Keratinocyte (primary cell): Measurements from ENCODE around the gene ICAM4. TPM values are rescaled to one million over a fixed set of nuclear protein-coding genes. Genes with fewer than 3 reads are reported as not detected.

Source experiments
- DNase-seq: peaks from one replicate; pipeline ENCODE4 v3.0.0-alpha.2; 2011; ENCODE audit warnings: low read depth, missing footprints, low spot score
- FAIRE-seq: peaks from 2 replicates; lab custom pipeline; 2011; peaks lifted over from hg19 to GRCh38; lab: Jason Lieb, UNC
- H2AFZ ChIP-seq: 2 replicates; pipeline ENCODE4 v1.6.0; 2012; ENCODE audit warnings: low read length, control low read depth, inconsistent platforms; ENCODE audit not compliant: control insufficient read depth
- H3K27ac ChIP-seq: 2 replicates; pipeline ENCODE4 v1.5.1; 2011; ENCODE audit warnings: low read length; ENCODE audit not compliant: control insufficient read depth, insufficient read depth
- H3K27me3 ChIP-seq: 3 replicates; pipeline ENCODE4 v1.6.0; 2011; ENCODE audit warnings: low read length; ENCODE audit not compliant: control insufficient read depth, insufficient read depth; ENCODE audit errors: extremely low read depth
- H3K36me3 ChIP-seq, 2 experiments: 2 replicates in 1 of 2; 3 replicates in 1 of 2; pipeline ENCODE4 v1.5.1; 2011; ENCODE audit warnings: low read length in 2 of 2, mild to moderate bottlenecking in 1 of 2; ENCODE audit not compliant: control insufficient read depth in 2 of 2, insufficient read depth in 2 of 2; ENCODE audit errors: extremely low read depth in 1 of 2
- H3K4me1 ChIP-seq: 3 replicates; pipeline ENCODE4 v1.5.1; 2011; ENCODE audit warnings: low read length; ENCODE audit not compliant: control insufficient read depth, insufficient read depth; ENCODE audit errors: extremely low read depth
- H3K4me2 ChIP-seq: 3 replicates; pipeline ENCODE4 v1.6.0; 2011; ENCODE audit warnings: low read depth, low read length; ENCODE audit not compliant: control insufficient read depth, insufficient read depth; ENCODE audit errors: extremely low read depth
- H3K4me3 ChIP-seq, 3 experiments: fragments of 200-600 bp in 1 of 3; sonication (generic) in 1 of 3; 2 replicates in 2 of 3; 3 replicates in 1 of 3; pipeline ENCODE4 v1.5.1; 2011 to 2016; ENCODE audit warnings: low read length in 3 of 3, mild to moderate bottlenecking in 3 of 3, control low read depth in 2 of 3, inconsistent platforms in 1 of 3, low read depth in 1 of 3, mixed read lengths in 1 of 3, mixed run types in 1 of 3, moderate library complexity in 1 of 3; ENCODE audit not compliant: control insufficient read depth in 2 of 3, insufficient read depth in 2 of 3; ENCODE audit errors: extremely low read depth in 1 of 3
- H3K79me2 ChIP-seq: 2 replicates; pipeline ENCODE4 v1.6.0; 2012; ENCODE audit warnings: low read length; ENCODE audit not compliant: control insufficient read depth, insufficient read depth
- H3K9ac ChIP-seq: 3 replicates; pipeline ENCODE4 v1.6.0; 2011; ENCODE audit warnings: low read length; ENCODE audit not compliant: control insufficient read depth, insufficient read depth; ENCODE audit errors: extremely low read depth
- H3K9me1 ChIP-seq: 3 replicates; pipeline ENCODE4 v1.6.0; 2011; ENCODE audit warnings: low read length; ENCODE audit not compliant: control insufficient read depth, insufficient read depth; ENCODE audit errors: extremely low read depth
- H3K9me3 ChIP-seq: 2 replicates; pipeline ENCODE4 v1.5.1; 2012; ENCODE audit warnings: low read depth, low read length; ENCODE audit not compliant: control insufficient read depth
- H4K20me1 ChIP-seq: 3 replicates; pipeline ENCODE4 v1.6.0; 2011; ENCODE audit warnings: low read length; ENCODE audit not compliant: control insufficient read depth, insufficient read depth; ENCODE audit errors: extremely low read depth
- EZH2 ChIP-seq: IDR thresholded peaks from one replicate; pipeline ENCODE4 v1.6.1; 2012; ENCODE audit warnings: inconsistent platforms, mild to moderate bottlenecking, low read length, moderate library complexity
- dilution Hi-C: fragments of 300-500 bp; cut with MboI; formaldehyde crosslinking; loops from one replicate; pipeline ENCODE4 v1.7.0; 2020; ENCODE audit warnings: low sequenced_read_pairs; ENCODE audit not compliant: extremely low pct_ligation_motif_present
- polyA plus RNA-seq, 5 experiments: library from polyadenylated mRNA; depleted of rRNA in 3 of 5; stranded (reverse) in 3 of 5; stranded (forward) in 1 of 5; unstranded in 1 of 5; fragments of >200 nt; gene quantifications; 1 replicate in 1 of 5; 2 replicates in 3 of 5; 3 replicates in 1 of 5; pipeline versions ENCODE4 v1.2.1 to v1.2.3, GENCODE V29; 2011 to 2012; ENCODE audit warnings: missing spikeins in 2 of 5, low read depth in 1 of 5, low replicate concordance in 1 of 5
- TF ChIP-seq, protein P1 (sequence below), 3 experiments: IDR thresholded peaks in 1 of 3; conservative IDR thresholded peaks in 1 of 3; optimal IDR thresholded peaks in 1 of 3; 2 replicates in 2 of 3; 3 replicates in 1 of 3; pipeline versions ENCODE3 to v1.5.1; 2011; ENCODE audit warnings: low read length in 3 of 3, mild to moderate bottlenecking in 3 of 3, moderate library complexity in 2 of 3, control low read depth in 1 of 3, inconsistent platforms in 1 of 3; ENCODE audit not compliant: insufficient read depth in 2 of 3; ENCODE audit errors: extremely low read depth in 1 of 3

Gene ICAM4
- polyA plus RNA-seq, 1 donor (not counting 4 experiments of a cell fraction or from before 2014, with no cell fraction given), result 0.25 TPM

DNA sequence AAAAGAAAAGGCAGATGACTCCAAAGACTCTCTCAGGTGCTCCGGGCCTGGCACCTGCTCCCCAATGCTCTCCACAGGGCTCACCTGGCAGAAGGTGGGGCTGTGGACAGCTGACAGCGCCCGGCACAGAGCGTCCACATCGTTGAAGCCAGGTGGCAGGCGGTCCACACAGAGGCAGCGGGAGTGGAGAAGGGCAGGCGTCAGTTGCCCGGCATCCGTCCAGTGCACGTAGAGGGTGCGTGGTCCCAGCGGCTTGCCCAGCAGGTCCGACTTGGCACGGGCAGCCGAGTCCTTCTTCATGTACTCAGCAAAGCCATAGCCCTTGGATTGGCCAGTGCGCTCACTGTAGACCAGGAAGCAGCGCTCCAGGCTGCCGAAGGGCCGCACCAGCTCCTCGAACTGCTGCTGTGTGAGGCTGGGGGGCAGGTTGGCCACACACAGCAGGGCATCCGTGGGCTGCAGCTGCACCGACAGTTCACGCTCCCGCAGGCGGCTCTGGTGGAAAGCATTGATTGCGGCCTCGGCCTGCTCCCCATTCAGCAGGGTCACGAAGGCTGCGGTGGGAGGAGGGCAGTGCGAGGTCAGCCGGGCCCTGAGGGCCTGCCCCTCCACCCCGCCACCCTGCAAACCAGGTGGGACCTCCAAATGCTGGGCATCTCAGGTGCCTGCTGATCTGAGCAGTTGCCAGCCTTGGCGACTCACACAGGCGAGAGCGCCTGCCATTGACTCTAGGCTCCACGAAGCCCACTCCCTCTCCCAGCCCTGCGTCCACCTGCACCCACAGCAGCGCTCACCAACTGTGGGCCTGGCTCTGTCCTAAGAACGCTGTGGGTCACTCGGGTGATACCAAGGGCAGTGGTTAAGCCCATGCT lies 42.0 kb downstream of the ICAM4 start:
- Histone ChIP-seq H3K79me2 (peaks cover 36% of the 10 kb centered on the region), H3K4me2 (no peak overlapping the region), H3K27me3 (no peaks in the 10 kb centered on the region), H3K9me1 (no peaks in the 10 kb centered on the region), H2AFZ (no peak overlapping the region), H4K20me1 (no peaks in the 10 kb centered on the region), H3K36me3 (peaks cover 23 to 32% of the 10 kb centered on the region in 2 experiments), H3K9me3 (no peaks in the 10 kb centered on the region), H3K4me3 (no peak overlapping the region), H3K27ac (no peak overlapping the region), H3K4me1 (peaks cover 10% of the 10 kb centered on the region), H3K9ac (no peak overlapping the region)
- no peak for TF ChIP-seq EZH2
- TF ChIP-seq, protein P1, sequence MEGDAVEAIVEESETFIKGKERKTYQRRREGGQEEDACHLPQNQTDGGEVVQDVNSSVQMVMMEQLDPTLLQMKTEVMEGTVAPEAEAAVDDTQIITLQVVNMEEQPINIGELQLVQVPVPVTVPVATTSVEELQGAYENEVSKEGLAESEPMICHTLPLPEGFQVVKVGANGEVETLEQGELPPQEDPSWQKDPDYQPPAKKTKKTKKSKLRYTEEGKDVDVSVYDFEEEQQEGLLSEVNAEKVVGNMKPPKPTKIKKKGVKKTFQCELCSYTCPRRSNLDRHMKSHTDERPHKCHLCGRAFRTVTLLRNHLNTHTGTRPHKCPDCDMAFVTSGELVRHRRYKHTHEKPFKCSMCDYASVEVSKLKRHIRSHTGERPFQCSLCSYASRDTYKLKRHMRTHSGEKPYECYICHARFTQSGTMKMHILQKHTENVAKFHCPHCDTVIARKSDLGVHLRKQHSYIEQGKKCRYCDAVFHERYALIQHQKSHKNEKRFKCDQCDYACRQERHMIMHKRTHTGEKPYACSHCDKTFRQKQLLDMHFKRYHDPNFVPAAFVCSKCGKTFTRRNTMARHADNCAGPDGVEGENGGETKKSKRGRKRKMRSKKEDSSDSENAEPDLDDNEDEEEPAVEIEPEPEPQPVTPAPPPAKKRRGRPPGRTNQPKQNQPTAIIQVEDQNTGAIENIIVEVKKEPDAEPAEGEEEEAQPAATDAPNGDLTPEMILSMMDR (optimal IDR thresholded peaks at IDR 0.05 in 1 of 3, IDR thresholded peaks at IDR 0.05 in 1 of 3, conservative IDR thresholded peaks at IDR 0.05 in 1 of 3; ENCODE audit: extremely low read depth in 1 of 3, insufficient read depth in 2 of 3, low read length in 3 of 3), result no peak
- no peak for DNase-seq
- FAIRE-seq, result no peak
- dilution Hi-C loops, result no loop called here

DNA sequence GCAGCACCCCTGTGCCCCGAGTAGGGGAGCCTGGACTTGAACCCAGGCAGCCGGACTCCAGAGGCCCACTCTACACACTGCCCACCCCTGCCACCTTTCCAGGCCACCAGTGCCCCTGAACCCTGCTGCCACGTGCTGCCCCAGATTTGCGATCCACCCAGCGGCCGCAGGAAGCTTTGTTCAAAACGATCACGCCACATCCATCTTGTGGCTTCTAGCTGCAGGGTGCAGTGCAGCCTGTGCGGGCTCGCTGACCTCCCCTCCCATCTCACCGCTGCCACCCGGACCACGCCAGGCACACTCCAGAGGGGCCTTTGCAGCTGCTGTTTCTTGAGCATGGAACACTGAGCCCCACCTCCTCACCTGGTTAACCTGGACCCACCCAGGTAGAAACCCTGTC lies 42.8 kb downstream of the ICAM4 start:
- Histone ChIP-seq H4K20me1 (no peaks in the 10 kb centered on the region), H3K27ac (no peak overlapping the region), H3K79me2 (peaks cover 36% of the 10 kb centered on the region), H2AFZ (no peak overlapping the region), H3K27me3 (no peaks in the 10 kb centered on the region), H3K36me3 (peaks cover 18 to 32% of the 10 kb centered on the region in 2 experiments), H3K9ac (no peak overlapping the region), H3K4me3 (no peak overlapping the region), H3K9me3 (no peaks in the 10 kb centered on the region), H3K4me2 (no peak overlapping the region), H3K4me1 (peaks cover 17% of the 10 kb centered on the region), H3K9me1 (no peaks in the 10 kb centered on the region)
- TF ChIP-seq, protein P1 (optimal IDR thresholded peaks at IDR 0.05 in 1 of 3, IDR thresholded peaks at IDR 0.05 in 1 of 3, conservative IDR thresholded peaks at IDR 0.05 in 1 of 3; ENCODE audit: extremely low read depth in 1 of 3, insufficient read depth in 2 of 3, low read length in 3 of 3), result no peak
- no peak for TF ChIP-seq EZH2
- FAIRE-seq, result no peak
- no peak for DNase-seq
- dilution Hi-C loops, result no loop called here
